LNCaP clone FGC (cell line): ENCODE measurements around the gene PRTFDC1.

Experiments
- DNase-seq: peaks from one replicate; pipeline ENCODE4 v3.0.0-alpha.2; 2011; ENCODE audit warnings: low read depth
- H3K4me3 ChIP-seq: 2 replicates; pipeline ENCODE4 v1.5.1; 2011; ENCODE audit warnings: mild to moderate bottlenecking, low read depth, low read length, control low read depth
- TF ChIP-seq, protein P1 (sequence below): IDR thresholded peaks from 2 replicates; pipeline ENCODE4 v1.5.1; 2012; ENCODE audit warnings: mild to moderate bottlenecking; ENCODE audit not compliant: control insufficient read depth, insufficient read depth; ENCODE audit errors: extremely low read depth

PRTFDC1 gene

DNA sequence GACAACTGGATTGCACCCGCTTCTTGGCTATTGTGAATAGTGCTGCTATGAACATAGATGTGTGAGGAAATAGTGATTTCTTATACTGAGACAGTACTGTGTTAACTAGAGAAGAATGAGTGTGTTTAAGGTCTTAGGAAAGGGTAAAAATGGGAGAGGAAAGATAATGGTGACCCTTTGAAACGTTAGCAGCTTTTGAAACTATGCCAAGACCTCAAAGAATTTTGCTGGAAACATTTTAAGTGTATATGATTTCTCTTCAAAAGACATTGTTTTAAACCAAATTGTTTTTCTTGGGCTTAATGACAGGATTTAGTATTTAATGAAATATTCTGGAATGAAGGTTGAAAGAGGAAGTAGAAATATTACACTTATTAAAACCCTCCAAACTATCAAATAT, 127.9 kb downstream of the PRTFDC1 start:
- H3K4me3 ChIP-seq: no peak overlapping the region
- DNase-seq: no peak
- TF ChIP-seq, protein P1, sequence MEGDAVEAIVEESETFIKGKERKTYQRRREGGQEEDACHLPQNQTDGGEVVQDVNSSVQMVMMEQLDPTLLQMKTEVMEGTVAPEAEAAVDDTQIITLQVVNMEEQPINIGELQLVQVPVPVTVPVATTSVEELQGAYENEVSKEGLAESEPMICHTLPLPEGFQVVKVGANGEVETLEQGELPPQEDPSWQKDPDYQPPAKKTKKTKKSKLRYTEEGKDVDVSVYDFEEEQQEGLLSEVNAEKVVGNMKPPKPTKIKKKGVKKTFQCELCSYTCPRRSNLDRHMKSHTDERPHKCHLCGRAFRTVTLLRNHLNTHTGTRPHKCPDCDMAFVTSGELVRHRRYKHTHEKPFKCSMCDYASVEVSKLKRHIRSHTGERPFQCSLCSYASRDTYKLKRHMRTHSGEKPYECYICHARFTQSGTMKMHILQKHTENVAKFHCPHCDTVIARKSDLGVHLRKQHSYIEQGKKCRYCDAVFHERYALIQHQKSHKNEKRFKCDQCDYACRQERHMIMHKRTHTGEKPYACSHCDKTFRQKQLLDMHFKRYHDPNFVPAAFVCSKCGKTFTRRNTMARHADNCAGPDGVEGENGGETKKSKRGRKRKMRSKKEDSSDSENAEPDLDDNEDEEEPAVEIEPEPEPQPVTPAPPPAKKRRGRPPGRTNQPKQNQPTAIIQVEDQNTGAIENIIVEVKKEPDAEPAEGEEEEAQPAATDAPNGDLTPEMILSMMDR: no peak

DNA sequence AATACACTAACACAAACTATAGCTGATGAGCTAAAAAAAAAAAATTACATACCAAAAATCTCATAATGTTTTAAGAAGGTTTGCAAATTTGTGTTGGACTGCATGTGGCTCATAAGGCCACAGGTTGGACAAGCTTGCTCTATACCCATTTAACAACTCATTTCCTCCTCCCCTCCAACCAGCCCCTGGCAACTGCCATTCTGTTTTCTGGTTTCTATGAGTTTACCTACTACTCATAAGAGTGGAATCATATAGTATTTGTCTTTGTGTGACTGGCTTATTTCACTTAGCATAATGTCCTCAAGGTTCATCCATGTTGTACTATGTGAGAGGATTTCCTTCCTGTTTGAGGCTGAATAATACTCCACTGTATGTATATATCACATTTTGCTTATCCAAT, 128.3 kb downstream of the PRTFDC1 start:
- TF ChIP-seq, protein P1: no peak
- no peak for DNase-seq
- H3K4me3 ChIP-seq: no peak overlapping the region

DNA sequence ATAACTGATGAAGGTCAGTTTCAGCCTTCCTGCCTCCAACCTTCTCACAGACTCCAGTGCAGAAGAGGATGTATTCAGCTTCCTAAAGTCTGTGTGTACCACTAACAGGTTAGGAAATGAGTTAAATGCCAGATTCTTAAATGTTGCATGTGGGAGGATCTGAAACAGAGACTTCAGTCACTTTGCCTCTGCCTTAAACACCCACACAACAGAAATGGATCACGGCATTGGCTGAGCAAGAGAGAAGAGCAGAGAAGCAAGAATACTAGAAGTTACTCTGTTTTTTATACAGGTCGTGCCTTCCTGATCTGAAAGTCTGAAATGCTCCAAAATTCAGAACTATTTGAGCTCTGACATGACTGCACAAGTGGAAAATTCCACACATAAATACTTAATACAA, 129.8 kb downstream of the PRTFDC1 start:
- TF ChIP-seq, protein P1: no peak
- no peak overlapping the region for H3K4me3 ChIP-seq
- no peak for DNase-seq

DNA sequence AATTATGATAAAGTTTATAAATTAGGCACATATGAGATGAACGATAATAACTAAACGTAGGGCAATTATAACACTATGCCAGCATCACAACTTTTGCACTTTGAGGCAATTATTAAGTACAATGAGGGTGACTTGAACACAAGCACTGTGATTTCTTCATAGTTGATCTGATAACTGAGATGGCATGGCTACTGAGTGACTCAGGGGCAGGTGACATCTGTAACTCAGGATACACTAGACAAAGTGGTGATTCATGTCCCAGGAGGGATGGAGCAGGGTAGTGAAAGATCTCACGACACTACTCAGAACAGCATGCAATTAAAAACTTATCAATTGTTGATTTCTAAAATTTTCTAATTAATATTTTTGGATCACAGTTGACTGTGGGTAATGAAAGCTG, 130.4 kb downstream of the PRTFDC1 start:
- no peak overlapping the region for H3K4me3 ChIP-seq
- DNase-seq: no peak
- TF ChIP-seq, protein P1: no peak

DNA sequence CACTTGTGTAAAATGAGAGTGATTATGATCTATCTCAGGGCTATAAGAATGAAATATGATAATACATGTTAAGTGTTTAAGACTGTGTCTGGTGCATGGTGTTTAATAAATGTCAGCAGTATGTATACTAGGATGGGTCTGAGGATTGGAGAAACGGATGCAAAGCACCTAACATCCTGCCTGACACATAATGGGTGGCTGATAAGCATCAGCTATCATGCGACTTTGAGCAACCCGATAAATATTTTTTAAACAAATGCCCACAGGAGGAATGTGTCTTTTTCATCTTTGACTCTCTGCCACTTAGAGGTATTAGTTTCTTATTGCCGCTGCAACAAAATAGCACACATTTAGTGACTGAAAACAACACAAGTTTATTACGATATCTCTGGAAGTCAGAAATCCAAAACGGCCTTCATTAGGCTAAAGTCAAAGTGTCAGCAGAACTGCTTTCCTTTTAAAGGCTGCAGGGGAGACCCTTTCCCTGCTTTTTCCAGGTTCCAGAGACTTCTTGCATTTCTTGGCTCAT, 135.5 kb downstream of the PRTFDC1 start:
- no peak overlapping the region for H3K4me3 ChIP-seq
- TF ChIP-seq, protein P1: no peak
- no peak for DNase-seq

DNA sequence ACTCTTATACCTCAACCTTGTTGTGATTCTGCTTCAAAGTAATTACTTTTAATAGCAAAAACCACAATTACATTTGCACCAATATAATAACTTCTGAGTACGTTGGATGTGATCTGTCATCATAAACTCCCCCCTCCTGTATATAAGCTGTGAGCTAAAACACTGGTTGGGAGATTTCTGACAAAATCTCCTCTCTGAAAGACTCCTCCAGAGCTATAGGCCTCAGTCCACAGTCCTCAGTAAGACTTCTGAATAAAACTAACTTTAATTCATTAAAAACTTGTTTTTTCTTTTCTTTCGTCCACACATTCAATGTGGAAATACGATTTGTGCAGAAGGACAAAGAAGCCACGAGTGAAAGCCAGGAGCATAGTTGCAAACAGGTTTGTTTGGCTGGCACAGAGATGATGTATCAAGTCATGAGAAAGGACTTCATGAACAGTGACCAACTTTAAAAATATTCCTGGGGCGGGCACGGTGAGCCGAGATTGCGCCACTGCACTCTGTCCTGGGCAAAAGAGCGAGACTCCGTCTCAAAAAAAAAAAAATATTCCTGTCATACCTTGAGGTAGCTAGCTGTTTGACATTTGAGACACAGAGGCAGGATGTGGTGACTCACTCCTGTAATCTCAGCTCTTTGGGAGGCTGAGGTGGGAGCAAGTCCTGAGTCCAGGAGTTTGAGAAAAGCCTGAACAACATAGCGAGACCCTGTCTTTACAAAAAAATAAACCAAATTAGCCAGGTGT, 137.7 kb downstream of the PRTFDC1 start:
- H3K4me3 ChIP-seq: no peak overlapping the region
- DNase-seq: no peak
- TF ChIP-seq, protein P1: no peak

DNA sequence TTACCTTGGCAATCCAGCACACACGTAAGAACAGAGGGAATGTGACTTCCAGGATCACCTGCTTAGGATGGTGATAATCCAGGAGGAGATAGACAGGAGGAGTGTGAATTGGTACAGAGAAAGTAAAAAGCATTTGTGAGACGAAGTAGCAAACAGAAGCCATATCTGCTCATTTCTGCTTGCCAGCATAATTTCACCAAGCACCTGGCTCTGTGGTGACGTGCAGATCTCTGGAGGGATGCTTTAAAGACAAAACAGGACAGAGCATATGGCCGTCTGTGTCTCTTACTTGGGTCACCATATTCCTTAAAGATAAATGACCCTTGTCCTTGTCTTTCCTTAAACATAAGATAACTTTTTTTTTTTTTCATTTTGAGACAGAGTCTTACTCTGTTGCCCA, 138.6 kb downstream of the PRTFDC1 start:
- DNase-seq: no peak
- TF ChIP-seq, protein P1: no peak
- H3K4me3 ChIP-seq: no peak overlapping the region
